Measurements from ENCODE around the gene KRTAP10-4. TPM values are rescaled to one million over a fixed set of nuclear protein-coding genes. Genes with fewer than 3 reads are reported as not detected.

KRTAP10-4 gene
- total RNA-seq, 1 donor from 2014 or later = not detected

DNA sequence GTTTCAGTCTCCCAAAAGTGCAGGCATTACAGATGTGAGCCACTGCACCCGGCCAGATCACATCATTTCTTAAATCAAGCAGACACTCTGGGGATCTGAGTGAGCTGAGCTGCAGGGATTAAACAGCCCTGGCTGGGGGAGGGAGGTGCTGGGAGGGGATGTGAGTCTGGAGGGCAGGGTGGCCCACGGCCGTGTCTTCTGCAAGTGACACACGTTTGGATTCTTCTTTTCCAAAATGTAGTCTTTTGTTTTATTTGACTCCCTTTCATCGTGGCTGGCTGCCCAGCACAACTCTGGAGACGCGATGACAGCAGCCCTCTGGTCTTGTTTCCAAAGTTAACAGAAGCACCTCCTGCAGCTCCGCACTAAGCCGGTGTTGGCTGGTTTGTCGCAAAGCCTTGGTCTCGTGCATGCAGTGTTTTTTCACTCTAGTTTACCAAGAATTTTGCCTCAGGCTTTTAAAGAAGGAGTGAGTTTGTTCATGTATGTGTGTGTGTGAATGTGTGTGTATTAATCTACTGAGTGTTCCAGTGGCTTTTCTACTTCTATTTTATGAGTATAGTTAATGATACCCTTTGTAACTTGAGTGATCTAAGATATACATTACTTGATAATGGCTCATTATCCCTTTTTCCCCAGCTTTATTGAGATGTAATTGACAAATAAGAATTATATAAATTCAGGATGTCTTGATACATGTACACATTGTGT is 9.7 kb downstream of the KRTAP10-4 start:
- no peak for DNase-seq (ENCODE audit: low spot score)
- peaks cover 58% of the 10 kb centered on the region for H3K27me3 Mint-ChIP-seq (ENCODE audit: low read depth)
- H3K27ac Mint-ChIP-seq (ENCODE audit: unreplicated experiment) = peak overlapping the region; percentile 14

GRCh38 chr21:44583800-44584147 is 10.2 kb downstream of the KRTAP10-4 start:
- no peak for DNase-seq (ENCODE audit: low spot score)
- Mint-ChIP-seq H3K27ac (ENCODE audit: unreplicated experiment) (no peak overlapping the region), H3K27me3 (ENCODE audit: low read depth) (peaks cover 60% of the 10 kb centered on the region), H3K4me3 (ENCODE audit: unreplicated experiment) (no peak overlapping the region), H3K9me3 (ENCODE audit: low read depth) (peaks cover 23% of the 10 kb centered on the region), H3K4me1 (ENCODE audit: low read depth) (peaks cover 9% of the 10 kb centered on the region), H3K36me3 (ENCODE audit: low read depth) (peaks cover 5% of the 10 kb centered on the region)
- TF ChIP-seq CTCF (IDR thresholded peaks at IDR 0.05) = no peak

More for the DNA sequence above, 9.7 kb downstream of the KRTAP10-4 start:
- Mint-ChIP-seq H3K36me3 (ENCODE audit: low read depth) (peaks cover 5% of the 10 kb centered on the region), H3K4me3 (ENCODE audit: unreplicated experiment) (no peak overlapping the region), H3K4me1 (ENCODE audit: low read depth) (peaks cover 9% of the 10 kb centered on the region), H3K9me3 (ENCODE audit: low read depth) (peaks cover 22% of the 10 kb centered on the region)
- TF ChIP-seq CTCF (IDR thresholded peaks at IDR 0.05) = no peak

GRCh38 chr21:44585892-44586291 is 12.4 kb downstream of the KRTAP10-4 start:
- no peak for DNase-seq (ENCODE audit: low spot score)
- Mint-ChIP-seq H3K36me3 (ENCODE audit: low read depth) (peaks cover 2% of the 10 kb centered on the region), H3K27me3 (ENCODE audit: low read depth) (peaks cover 59% of the 10 kb centered on the region), H3K9me3 (ENCODE audit: low read depth) (peaks cover 23% of the 10 kb centered on the region), H3K4me3 (ENCODE audit: unreplicated experiment) (no peak overlapping the region), H3K27ac (ENCODE audit: unreplicated experiment) (no peak overlapping the region), H3K4me1 (ENCODE audit: low read depth) (peaks cover 9% of the 10 kb centered on the region)
- TF ChIP-seq CTCF (IDR thresholded peaks at IDR 0.05) = no peak

- H3K4me3 Mint-ChIP-seq (ENCODE audit: unreplicated experiment) = no peak overlapping the region
- DNase-seq (ENCODE audit: low spot score) = no peak
- H3K9me3 Mint-ChIP-seq (ENCODE audit: low read depth) = peaks cover 17% of the 10 kb centered on the region
- H3K27me3 Mint-ChIP-seq (ENCODE audit: low read depth) = peaks cover 65% of the 10 kb centered on the region
- H3K4me1 Mint-ChIP-seq (ENCODE audit: low read depth) = peaks cover 6% of the 10 kb centered on the region
- H3K27ac Mint-ChIP-seq (ENCODE audit: unreplicated experiment) = no peak overlapping the region
- TF ChIP-seq CTCF (IDR thresholded peaks at IDR 0.05) = no peak
- H3K36me3 Mint-ChIP-seq (ENCODE audit: low read depth) = no peaks in the 10 kb centered on the region
Measured at GRCh38 chr21:44589094-44589493, 15.6 kb downstream of the KRTAP10-4 start.

GRCh38 chr21:44589586-44590305 is 16.2 kb downstream of the KRTAP10-4 start:
- TF ChIP-seq CTCF (IDR thresholded peaks at IDR 0.05) = no peak
- DNase-seq (ENCODE audit: low spot score) = no peak

More at GRCh38 chr21:44589586-44590305, 16.2 kb downstream of the KRTAP10-4 start:
- Mint-ChIP-seq H3K4me1 (ENCODE audit: low read depth) (peaks cover 6% of the 10 kb centered on the region), H3K27ac (ENCODE audit: unreplicated experiment) (no peak overlapping the region), H3K27me3 (ENCODE audit: low read depth) (peaks cover 65% of the 10 kb centered on the region), H3K9me3 (ENCODE audit: low read depth) (peaks cover 17% of the 10 kb centered on the region), H3K36me3 (ENCODE audit: low read depth) (no peaks in the 10 kb centered on the region), H3K4me3 (ENCODE audit: unreplicated experiment) (no peak overlapping the region)

Data from chondrocyte (in vitro differentiated cells).